Epithelial cell of esophagus (primary cell): ENCODE data around the gene ZIK1.

Experiments
- DNase-seq: peaks from one replicate; pipeline ENCODE4 v3.0.0; 2010; ENCODE audit warnings: low read depth
- H3K4me3 ChIP-seq: 2 replicates; pipeline ENCODE4 v1.5.1; 2011; ENCODE audit warnings: mild to moderate bottlenecking, low read length, control low read depth
- TF ChIP-seq, protein P1 (sequence below): IDR thresholded peaks from 2 replicates; pipeline ENCODE4 v1.5.1; 2011; ENCODE audit warnings: low read depth, mild to moderate bottlenecking, low read length, control low read depth, inconsistent platforms; ENCODE audit not compliant: insufficient read depth; ENCODE audit errors: missing control alignments

The ZIK1 gene

DNA sequence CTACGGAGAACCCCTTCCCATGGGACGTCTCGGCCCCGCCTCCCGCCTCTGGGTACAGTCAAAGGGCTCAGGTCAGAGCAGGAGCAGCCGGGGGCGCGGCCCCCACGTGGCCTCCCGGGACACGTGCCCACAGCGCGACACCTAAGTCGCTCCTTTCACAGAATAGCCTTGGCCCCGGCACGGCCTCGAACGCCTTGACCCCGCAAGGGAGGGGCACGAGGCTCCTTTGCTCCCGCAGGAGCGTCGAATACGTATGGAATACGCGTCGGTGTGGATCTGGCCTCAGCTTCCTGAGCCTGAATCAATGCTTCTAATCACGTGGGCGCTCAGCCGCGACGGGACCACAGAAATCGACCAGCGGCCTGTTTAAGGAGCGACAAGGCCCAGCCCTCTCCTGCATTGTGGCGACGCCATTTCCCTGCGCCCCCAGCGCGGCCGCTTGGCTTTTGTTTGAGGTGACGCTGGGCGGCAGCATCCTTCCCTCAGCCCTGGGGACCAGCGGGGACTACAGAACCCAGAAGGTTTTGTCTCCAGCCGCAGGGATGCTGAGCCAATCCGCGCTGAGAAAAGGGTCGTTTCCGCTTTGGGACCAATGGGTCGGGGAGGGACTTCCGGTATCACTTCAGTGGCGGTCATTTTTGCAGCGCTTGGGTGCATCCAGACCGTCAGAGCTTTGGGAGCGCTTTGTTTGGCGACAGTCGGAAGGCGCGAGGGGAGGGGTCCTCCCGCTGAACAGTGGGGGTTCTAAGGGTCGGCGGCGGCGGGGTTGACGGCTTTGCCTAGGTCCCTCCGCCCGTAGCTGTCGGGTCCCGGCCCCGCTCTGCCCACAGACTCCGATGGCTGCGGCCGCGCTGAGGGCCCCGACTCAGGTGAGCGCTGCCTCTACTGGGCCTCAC lies at the start of gene ZIK1:
Gene ZIK1, plus strand, starts transcription at position 625 of the 896 bp plus-strand sequence. Its CDS starts 212 bp downstream, at position 837.
- peak; percentile 90 for DNase-seq
- TF ChIP-seq, protein P1, sequence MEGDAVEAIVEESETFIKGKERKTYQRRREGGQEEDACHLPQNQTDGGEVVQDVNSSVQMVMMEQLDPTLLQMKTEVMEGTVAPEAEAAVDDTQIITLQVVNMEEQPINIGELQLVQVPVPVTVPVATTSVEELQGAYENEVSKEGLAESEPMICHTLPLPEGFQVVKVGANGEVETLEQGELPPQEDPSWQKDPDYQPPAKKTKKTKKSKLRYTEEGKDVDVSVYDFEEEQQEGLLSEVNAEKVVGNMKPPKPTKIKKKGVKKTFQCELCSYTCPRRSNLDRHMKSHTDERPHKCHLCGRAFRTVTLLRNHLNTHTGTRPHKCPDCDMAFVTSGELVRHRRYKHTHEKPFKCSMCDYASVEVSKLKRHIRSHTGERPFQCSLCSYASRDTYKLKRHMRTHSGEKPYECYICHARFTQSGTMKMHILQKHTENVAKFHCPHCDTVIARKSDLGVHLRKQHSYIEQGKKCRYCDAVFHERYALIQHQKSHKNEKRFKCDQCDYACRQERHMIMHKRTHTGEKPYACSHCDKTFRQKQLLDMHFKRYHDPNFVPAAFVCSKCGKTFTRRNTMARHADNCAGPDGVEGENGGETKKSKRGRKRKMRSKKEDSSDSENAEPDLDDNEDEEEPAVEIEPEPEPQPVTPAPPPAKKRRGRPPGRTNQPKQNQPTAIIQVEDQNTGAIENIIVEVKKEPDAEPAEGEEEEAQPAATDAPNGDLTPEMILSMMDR = peak; percentile 2
- peak within 1 kb of the TSS; percentile 66 for H3K4me3 ChIP-seq

DNA sequence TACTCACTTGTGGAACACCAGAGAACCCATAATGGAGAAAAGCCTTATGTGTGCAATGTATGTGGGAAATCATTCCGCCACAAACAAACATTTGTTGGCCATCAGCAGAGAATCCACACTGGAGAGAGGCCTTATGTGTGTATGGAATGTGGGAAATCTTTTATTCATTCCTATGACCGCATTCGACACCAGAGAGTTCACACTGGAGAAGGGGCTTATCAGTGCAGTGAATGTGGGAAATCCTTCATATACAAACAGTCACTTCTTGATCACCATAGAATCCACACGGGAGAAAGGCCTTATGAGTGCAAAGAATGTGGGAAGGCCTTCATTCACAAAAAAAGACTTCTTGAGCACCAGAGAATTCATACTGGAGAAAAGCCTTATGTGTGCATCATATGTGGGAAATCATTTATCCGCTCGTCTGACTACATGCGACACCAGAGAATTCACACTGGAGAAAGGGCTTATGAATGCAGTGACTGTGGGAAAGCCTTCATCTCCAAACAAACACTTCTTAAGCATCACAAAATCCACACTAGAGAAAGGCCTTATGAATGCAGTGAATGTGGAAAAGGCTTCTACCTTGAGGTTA lies 45.9 kb upstream of the ZIK1 start:
- TF ChIP-seq, protein P1 = no peak
- no peak overlapping the region for H3K4me3 ChIP-seq
- no peak for DNase-seq

DNA sequence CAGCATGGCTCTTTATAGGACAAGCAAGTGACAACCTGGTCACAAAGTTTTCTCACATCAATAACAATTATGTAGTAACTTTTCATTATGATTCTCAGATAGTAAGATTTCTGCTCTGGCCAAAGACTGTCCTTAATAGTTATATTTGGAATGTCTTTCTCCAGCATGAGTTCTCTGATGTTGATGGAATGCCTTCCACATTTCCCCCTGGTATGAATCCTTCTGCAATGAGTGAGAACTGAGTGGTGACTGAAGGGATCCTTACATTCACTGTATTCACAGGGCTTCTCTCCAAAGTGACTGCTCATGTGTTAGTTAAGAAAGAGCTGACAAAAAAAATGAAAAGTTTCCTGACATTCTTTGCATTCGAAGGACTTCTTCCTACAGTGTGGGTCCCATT lies 37.4 kb upstream of the ZIK1 start:
- DNase-seq = no peak
- TF ChIP-seq, protein P1 = no peak
- no peak overlapping the region for H3K4me3 ChIP-seq

DNA sequence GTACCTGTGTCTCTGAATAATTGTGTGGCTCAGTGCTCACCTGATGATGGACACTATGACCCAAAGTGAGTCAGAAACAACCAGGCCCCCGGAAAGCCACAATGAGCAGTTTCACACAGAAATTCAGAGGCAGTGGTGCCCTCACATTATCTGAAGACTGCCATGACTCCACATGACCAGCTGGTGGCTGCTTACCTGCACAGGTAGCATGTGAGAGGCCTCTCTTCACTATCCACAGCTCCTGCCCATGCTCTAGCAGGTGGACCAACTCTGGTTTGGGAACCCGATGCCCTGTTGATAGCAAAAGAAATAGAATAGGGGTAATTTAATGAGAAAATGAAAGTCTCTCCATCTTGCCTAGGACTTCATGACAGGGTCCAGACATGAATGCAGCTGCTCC lies 31.5 kb upstream of the ZIK1 start:
- no peak for DNase-seq
- H3K4me3 ChIP-seq = no peak overlapping the region
- TF ChIP-seq, protein P1 = no peak

DNA sequence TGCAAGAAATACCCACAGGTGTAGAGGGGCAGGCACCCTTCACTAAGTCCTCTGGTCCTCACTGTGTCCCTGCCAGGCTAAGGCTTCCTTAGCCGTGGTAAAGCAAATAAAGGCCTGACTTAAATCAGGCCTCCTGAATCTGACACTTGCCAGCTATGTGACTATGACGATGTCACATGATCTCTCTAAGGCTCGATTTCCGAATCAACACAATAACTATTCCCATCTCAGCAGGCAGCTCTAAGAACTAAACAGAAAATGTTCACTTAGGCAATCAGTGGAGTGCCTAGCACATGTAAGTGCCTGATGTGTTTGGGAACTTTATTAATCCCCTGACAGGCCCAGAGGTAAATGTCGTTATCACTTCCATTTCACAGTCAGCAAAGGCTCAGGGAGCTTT lies 26.3 kb upstream of the ZIK1 start:
- TF ChIP-seq, protein P1 = no peak
- H3K4me3 ChIP-seq = no peak overlapping the region
- DNase-seq = no peak

DNA sequence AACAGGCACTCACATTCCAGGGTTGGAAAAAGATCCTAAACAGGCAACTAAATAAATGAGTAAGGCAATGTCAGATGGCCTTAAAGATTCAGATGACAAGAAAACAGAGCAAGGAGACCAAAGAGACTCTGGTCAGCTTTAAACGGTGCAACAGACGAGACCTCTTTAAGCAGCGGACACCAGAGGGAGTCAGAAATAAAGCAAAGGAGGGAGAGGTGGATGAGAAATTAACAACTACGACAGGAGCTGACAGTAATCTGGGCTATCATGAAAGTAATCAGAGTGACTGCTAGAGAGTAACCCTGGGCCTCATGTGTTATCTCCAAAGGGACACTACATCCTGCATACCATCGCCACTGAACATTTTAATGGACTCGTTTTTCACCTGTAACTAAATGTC lies 25.4 kb upstream of the ZIK1 start:
- peak; percentile 23 for DNase-seq
- peak overlapping the region; percentile 90 for H3K4me3 ChIP-seq

More for the DNA sequence above, 25.4 kb upstream of the ZIK1 start:
- TF ChIP-seq, protein P1 = peak; percentile 31
